Fibroblast of gingiva (primary cell): ENCODE measurements around the gene ATP1A1.

ENCODE experiments used
- DNase-seq: peaks from one replicate; pipeline ENCODE4 v3.0.0-alpha.2; 2011; ENCODE audit warnings: low read depth

Gene ATP1A1

GRCh38 chr1:116372651-116373430 lies at the start of gene ATP1A1:
Gene ATP1A1 (plus strand): TSS chr1:116373244. CDS start chr1:116373512, 268 bp downstream.
- peak; percentile 85 for DNase-seq

- no peak for DNase-seq
Observed at GRCh38 chr1:116323491-116323890, 49.6 kb upstream of the ATP1A1 start.

GRCh38 chr1:116324411-116324810 lies 48.6 kb upstream of the ATP1A1 start:
- DNase-seq: no peak

- no peak for DNase-seq
Observed at GRCh38 chr1:116325104-116325503, 47.9 kb upstream of the ATP1A1 start.

- no peak for DNase-seq
Observed at GRCh38 chr1:116325922-116326321, 47.1 kb upstream of the ATP1A1 start.

- DNase-seq: no peak
Observed at GRCh38 chr1:116326486-116326885, 46.6 kb upstream of the ATP1A1 start.

GRCh38 chr1:116328671-116329070 lies 44.4 kb upstream of the ATP1A1 start:
- no peak for DNase-seq

- no peak for DNase-seq
Observed at GRCh38 chr1:116329524-116330341, 43.3 kb upstream of the ATP1A1 start.

GRCh38 chr1:116330342-116330652 lies 42.7 kb upstream of the ATP1A1 start:
- peak; percentile 11 for DNase-seq

- no peak for DNase-seq
Observed at GRCh38 chr1:116330846-116331245, 42.2 kb upstream of the ATP1A1 start.

- DNase-seq: no peak
Observed at GRCh38 chr1:116331523-116331922, 41.5 kb upstream of the ATP1A1 start.

- peak; percentile 4 for DNase-seq
Observed at GRCh38 chr1:116332451-116332850, 40.6 kb upstream of the ATP1A1 start.

- no peak for DNase-seq
Observed at GRCh38 chr1:116333171-116334014, 39.7 kb upstream of the ATP1A1 start.

GRCh38 chr1:116334015-116334547 lies 39.0 kb upstream of the ATP1A1 start:
- DNase-seq: peak; percentile 62

GRCh38 chr1:116334868-116335635 lies 38.0 kb upstream of the ATP1A1 start:
- DNase-seq: no peak

GRCh38 chr1:116335850-116336624 lies 37.0 kb upstream of the ATP1A1 start:
- DNase-seq: no peak

GRCh38 chr1:116337398-116337797 lies 35.6 kb upstream of the ATP1A1 start:
- DNase-seq: no peak

- DNase-seq: no peak
Observed at GRCh38 chr1:116338400-116338799, 34.6 kb upstream of the ATP1A1 start.

GRCh38 chr1:116340506-116341231 lies 32.4 kb upstream of the ATP1A1 start:
- DNase-seq: peak; percentile 6

- DNase-seq: no peak
Observed at GRCh38 chr1:116343019-116343418, 30.0 kb upstream of the ATP1A1 start.
